ENCODE measurements around the gene WDFY3. TPM values are rescaled to one million over a fixed set of nuclear protein-coding genes. Genes with fewer than 3 reads are reported as not detected.

The WDFY3 gene
- total and polyA plus RNA-seq, 9 of the 15 experiments (the other 6 are each of a cell fraction or from before 2014, with no cell fraction given), result 0.58 to 13.5 (median 9.4) TPM

GRCh38 chr4:84973856-84974255, 7.4 kb upstream of the WDFY3 start (continued):
- TF ChIP-seq CHD7 (IDR thresholded peaks at IDR 0.05; ENCODE audit: low read depth, low read length), result no peak
